C4-2B (cell line): ENCODE measurements around the gene ZC3H14.

Source experiments
- CTCF ChIP-seq: fragments of 450-650 bp; conservative IDR thresholded peaks from 2 replicates; pipeline ENCODE4 v1.5.1; 2017; ENCODE audit warnings: mild to moderate bottlenecking
- ZFX ChIP-seq: fragments of 450-650 bp; IDR thresholded peaks from 2 replicates; pipeline ENCODE4 v1.6.1; 2017

GRCh38 chr14:88550078-88550477, 12.8 kb upstream of the ZC3H14 start:
- no peak for TF ChIP-seq CTCF
- no peak for TF ChIP-seq ZFX
